Testis (tissue), 3 donors: ENCODE results near the gene DHX8. TPM values are rescaled to one million over a fixed set of nuclear protein-coding genes. Genes with fewer than 3 reads are reported as not detected.
"Not testable (repeated sequence)": the region's sequence is repeated elsewhere in the genome, so short reads cannot be mapped to it uniquely, and the experiment has no call there.

Experiments
- DNase-seq: peaks from one replicate; pipeline ENCODE4 v3.0.0-alpha.2; 2019
- H3K27ac ChIP-seq, 2 donors: fragments of 200-600 bp; sonication (generic); one replicate each; pipeline ENCODE4 v1.5.1; 2019
- H3K27me3 ChIP-seq: fragments of 200-600 bp; sonication (generic); one replicate; pipeline ENCODE4 v1.5.1; 2019
- H3K36me3 ChIP-seq: fragments of 200-600 bp; sonication (generic); one replicate; pipeline ENCODE4 v1.5.1; 2017; ENCODE audit warnings: low read depth; ENCODE audit errors: missing control alignments
- H3K4me1 ChIP-seq: fragments of 200-600 bp; sonication (generic); one replicate; pipeline ENCODE4 v1.5.1; 2019
- H3K4me3 ChIP-seq, 2 donors: fragments of 200-600 bp; sonication (generic); one replicate each; pipeline ENCODE4 v1.5.1; 2017 to 2019
- H3K9me3 ChIP-seq: fragments of 200-600 bp; sonication (generic); one replicate; pipeline ENCODE4 v1.5.1; 2017
- POLR2A ChIP-seq: fragments of 450-650 bp; IDR thresholded peaks from one replicate; pipeline ENCODE4 v1.6.1; 2017; ENCODE audit warnings: antibody characterized with exemption, mild to moderate bottlenecking, moderate library complexity
- WGBS, 2 donors: methylation state at CpG; one replicate each; pipeline ENCODE4 v1.1.5; 2018; 5-methylcytosine and 5-hydroxymethylcytosine counted together
- intact Hi-C: fragments of 100-400 bp; cut with DNase I; formaldehyde crosslinking; loops from one replicate; pipeline ENCODE4 v1.15.1; 2023; ENCODE audit warnings: low total_unique reads
- polyA plus RNA-seq: library from polyadenylated mRNA; stranded (reverse); fragments of 350-450 nt; fragmentation: Illumina TruSeq; extraction: RNeasy Lipid Tissue Mini Kit (QIAGEN cat#74804); gene quantifications from one replicate; pipeline ENCODE4 v1.2.3, GENCODE V29; 2014; ENCODE audit warnings: low read depth, low replicate concordance; ENCODE audit not compliant: insufficient read depth
- total RNA-seq, 2 donors: library from RNA; depleted of rRNA; stranded (reverse); fragments of >200 nt; gene quantifications; one replicate each; pipeline ENCODE4 v1.2.3, GENCODE V29; 2016
- TF ChIP-seq, protein P1 (sequence below), 3 experiments: fragments of 450-650 bp in 2 of 3; fragments of 200-600 bp in 1 of 3; sonication (generic) in 1 of 3; IDR thresholded peaks; one replicate each; pipeline ENCODE4 v1.5.1; 2016 to 2019; ENCODE audit warnings: antibody characterized with exemption in 3 of 3, mild to moderate bottlenecking in 2 of 3, moderate library complexity in 1 of 3

DHX8 gene
- total and polyA plus RNA-seq, 3 donors from 2014 or later, result 63.4 to 74.3 (median 68.0) TPM

DNA sequence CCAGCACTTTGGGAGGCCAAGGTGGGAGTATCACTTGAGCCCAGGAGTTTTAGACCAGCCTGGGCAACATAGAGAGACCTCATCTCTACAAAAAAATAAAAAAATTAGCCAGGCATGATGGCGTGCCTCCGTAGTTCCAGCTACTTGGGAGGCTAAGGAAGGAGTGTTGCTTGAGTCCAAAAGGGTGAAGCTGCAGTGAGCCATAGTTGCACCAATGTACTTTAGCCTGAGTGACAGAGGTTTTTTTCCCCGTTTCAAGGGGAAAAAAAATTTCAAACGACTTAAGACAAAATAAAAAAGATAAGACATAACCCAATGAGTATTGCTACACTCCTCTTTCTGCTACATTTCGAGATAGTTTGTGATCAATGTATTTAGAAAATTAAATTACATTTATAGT is 6.8 kb downstream of the DHX8 start:
- 81 to 82% methylated on average over 5 of the region's 5 CpGs for WGBS, 2 donors

DNA sequence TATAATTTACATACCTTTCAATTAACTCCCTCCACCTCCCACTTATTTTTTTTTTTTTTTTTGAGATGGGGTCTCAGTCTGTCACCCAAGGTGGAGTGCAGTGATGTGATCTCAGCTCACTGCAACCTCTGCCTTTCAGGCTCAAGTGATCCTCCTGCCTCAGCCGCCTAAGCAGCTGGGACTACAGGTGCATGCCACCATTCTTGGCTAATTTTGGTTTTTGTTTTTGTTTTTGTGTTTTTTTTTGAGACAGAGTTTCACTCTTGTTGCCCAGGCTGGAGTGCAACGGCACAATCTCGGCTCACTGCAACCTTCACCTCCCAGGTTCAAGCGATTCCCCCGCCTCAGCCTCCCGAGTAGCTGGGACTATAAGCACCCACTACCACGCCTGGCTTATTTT is 25.7 kb downstream of the DHX8 start:
- 96 to 97% methylated on average over 7 of the region's 7 CpGs for WGBS, 2 donors
- H3K27ac ChIP-seq, H3K36me3 ChIP-seq, H3K9me3 ChIP-seq, H3K27me3 ChIP-seq, intact Hi-C loops, H3K4me1 ChIP-seq, DNase-seq, H3K4me3 ChIP-seq: not testable (repeated sequence)

More for the DNA sequence above, 6.8 kb downstream of the DHX8 start:
- TF ChIP-seq, protein P1, sequence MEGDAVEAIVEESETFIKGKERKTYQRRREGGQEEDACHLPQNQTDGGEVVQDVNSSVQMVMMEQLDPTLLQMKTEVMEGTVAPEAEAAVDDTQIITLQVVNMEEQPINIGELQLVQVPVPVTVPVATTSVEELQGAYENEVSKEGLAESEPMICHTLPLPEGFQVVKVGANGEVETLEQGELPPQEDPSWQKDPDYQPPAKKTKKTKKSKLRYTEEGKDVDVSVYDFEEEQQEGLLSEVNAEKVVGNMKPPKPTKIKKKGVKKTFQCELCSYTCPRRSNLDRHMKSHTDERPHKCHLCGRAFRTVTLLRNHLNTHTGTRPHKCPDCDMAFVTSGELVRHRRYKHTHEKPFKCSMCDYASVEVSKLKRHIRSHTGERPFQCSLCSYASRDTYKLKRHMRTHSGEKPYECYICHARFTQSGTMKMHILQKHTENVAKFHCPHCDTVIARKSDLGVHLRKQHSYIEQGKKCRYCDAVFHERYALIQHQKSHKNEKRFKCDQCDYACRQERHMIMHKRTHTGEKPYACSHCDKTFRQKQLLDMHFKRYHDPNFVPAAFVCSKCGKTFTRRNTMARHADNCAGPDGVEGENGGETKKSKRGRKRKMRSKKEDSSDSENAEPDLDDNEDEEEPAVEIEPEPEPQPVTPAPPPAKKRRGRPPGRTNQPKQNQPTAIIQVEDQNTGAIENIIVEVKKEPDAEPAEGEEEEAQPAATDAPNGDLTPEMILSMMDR (IDR thresholded peaks at IDR 0.05), result no peak
- no peak for TF ChIP-seq POLR2A
- peaks cover 2% of the 10 kb centered on the region for H3K4me1 ChIP-seq
- DNase-seq, result no peak
- intact Hi-C loops, result no loop called here
- H3K36me3 ChIP-seq, result no peaks in the 10 kb centered on the region
- no peaks in the 10 kb centered on the region for H3K27me3 ChIP-seq
- H3K27ac ChIP-seq, result no peak overlapping the region
- H3K9me3 ChIP-seq, result no peaks in the 10 kb centered on the region
- H3K4me3 ChIP-seq, result no peak overlapping the region

DNA sequence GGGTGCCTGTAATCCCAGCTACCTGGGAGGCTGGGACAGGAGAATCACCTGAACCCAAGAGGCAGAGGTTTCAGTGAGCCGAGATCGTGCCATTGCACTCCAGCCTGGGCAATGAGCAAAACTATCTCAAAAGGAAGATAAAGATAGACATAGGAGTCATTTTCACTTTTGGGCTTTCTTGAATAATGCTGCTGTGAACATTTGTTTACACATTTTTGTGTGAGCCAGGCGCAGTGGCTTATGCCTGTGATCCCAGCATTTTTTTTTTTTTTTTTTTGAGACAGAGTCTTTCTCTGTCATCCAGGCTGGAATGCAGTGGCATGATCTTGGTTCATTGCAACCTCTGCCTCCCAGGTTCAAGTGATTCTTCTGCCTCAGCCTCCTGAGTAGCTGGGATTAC is 27.4 kb downstream of the DHX8 start:
- H3K27ac ChIP-seq, H3K36me3 ChIP-seq, H3K27me3 ChIP-seq, intact Hi-C loops, H3K4me1 ChIP-seq, H3K4me3 ChIP-seq, H3K9me3 ChIP-seq, DNase-seq: not testable (repeated sequence)
- 93 to 97% methylated on average over 3 of the region's 3 CpGs for WGBS, 2 donors

DNA sequence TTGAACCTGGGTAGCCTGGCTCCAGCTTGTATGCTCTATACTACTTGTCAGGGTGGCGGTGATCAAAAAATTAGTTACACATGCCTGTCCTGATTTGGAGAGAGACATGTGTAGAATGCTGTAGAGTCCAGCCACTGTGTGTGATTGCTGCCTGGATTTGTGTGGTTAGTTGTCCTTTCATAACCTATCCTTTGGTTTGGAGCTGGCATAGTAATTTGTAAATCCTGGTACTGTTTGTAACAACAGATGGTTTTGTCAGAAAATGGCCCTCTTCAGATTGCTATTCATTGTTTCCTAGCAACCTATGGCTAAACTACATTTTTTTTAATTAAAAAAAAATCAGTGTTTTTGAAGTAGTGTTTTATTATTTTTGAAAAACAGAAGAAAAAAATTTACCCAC is 31.9 kb downstream of the DHX8 start:
- H3K27ac ChIP-seq, result no peak overlapping the region
- no peaks in the 10 kb centered on the region for H3K4me1 ChIP-seq
- no peaks in the 10 kb centered on the region for H3K36me3 ChIP-seq
- no peaks in the 10 kb centered on the region for H3K9me3 ChIP-seq
- intact Hi-C loops, result no loop called here
- no peak for DNase-seq
- H3K4me3 ChIP-seq, result no peak overlapping the region
- H3K27me3 ChIP-seq, result no peaks in the 10 kb centered on the region
- TF ChIP-seq, protein P1 (IDR thresholded peaks at IDR 0.05), result no peak
- no peak for TF ChIP-seq POLR2A
- WGBS, 2 donors, result 100% methylated on average over 1 of the region's 1 CpG

DNA sequence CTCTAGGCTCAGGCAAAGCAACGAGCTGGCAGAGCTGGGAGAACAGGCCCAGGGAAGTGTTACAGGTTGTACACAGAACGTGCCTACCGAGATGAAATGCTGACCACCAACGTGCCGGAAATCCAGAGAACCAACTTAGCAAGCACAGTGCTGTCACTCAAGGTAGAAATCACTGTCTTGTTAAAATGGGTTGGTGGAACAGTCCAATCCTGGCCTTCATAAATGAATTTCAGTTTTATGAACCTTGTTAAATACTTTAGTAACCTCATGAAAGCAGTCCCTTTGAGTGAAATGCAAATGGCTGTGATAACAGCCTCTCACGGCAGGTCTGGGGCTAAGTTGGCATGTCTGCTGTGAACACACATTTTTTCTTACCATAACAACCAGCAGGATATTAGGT is 33.4 kb downstream of the DHX8 start:
- 80 to 93% methylated on average over 6 of the region's 6 CpGs for WGBS, 2 donors
- Histone ChIP-seq H3K27me3 (no peaks in the 10 kb centered on the region), H3K36me3 (no peaks in the 10 kb centered on the region), H3K27ac (no peak overlapping the region), H3K9me3 (no peaks in the 10 kb centered on the region), H3K4me1 (no peaks in the 10 kb centered on the region), H3K4me3 (no peak overlapping the region)
- no peak for TF ChIP-seq POLR2A
- TF ChIP-seq, protein P1 (IDR thresholded peaks at IDR 0.05), result no peak
- no peak for DNase-seq
- intact Hi-C loops, result no loop called here

DNA sequence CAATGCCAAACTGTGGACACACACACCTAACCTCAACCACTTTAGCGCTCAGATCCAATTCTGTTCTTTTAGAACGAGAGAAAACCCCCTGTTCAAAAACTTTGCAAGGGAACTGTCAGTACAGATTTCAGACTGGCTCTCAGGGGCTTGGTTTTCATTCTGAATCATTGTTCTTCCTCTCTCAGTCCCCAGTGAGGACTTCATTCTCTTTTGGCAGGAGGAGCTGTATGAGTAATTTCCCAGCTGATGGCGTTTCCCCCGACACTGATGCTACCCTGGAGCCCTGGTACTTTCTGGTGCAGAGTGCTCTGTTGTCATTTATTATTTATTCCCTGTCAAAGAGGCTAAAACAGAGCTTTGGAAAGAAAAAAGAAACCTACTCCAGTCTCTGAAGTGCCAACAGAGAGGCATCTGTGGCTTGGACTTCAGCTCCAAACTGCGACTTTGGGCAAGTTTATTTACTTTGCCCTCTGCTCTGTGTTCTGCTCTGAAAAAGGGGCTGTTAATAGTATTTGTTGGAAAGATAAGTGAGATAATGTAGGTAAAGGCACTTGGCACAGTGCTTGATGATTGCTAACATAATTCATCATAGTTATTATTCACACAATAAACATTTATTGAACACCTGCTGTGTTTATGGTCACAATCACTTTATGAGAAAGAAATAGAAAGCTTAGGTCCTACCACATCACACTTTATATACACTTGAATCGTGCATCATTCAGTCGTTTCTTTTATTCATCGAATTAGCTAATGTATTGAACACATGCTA is 34.0 kb downstream of the DHX8 start:
- 82 to 86% methylated on average over 8 of the region's 8 CpGs for WGBS, 2 donors
- no peak for DNase-seq
- TF ChIP-seq, protein P1 (IDR thresholded peaks at IDR 0.05), result no peak
- no peak for TF ChIP-seq POLR2A
- Histone ChIP-seq H3K36me3 (no peaks in the 10 kb centered on the region), H3K27me3 (no peaks in the 10 kb centered on the region), H3K27ac (no peak overlapping the region), H3K4me1 (no peaks in the 10 kb centered on the region), H3K9me3 (no peaks in the 10 kb centered on the region), H3K4me3 (no peak overlapping the region)
- intact Hi-C loops, result no loop called here
